ENCODE data around the gene SLC2A6. TPM values are rescaled to one million over a fixed set of nuclear protein-coding genes. Genes with fewer than 3 reads are reported as not detected.

Gene SLC2A6
- 29.2 and 40.5 TPM in 2 replicates for total RNA-seq

GRCh38 chr9:133478851-133479711 lies at the start of gene SLC2A6:
SLC2A6 (minus strand) TSS chr9:133479099; CDS start chr9:133479059, 40 bp downstream.
- TF ChIP-seq CTCF (conservative IDR thresholded peaks at IDR 0.05; ENCODE audit: low read depth, low read length): no peak
- peak within 1 kb of the TSS; percentile 79 for H3K4me3 ChIP-seq (ENCODE audit: low read depth, low read length)
- DNase-seq (ENCODE audit: low read depth): no peak

- no peak overlapping the region for H3K4me3 ChIP-seq (ENCODE audit: low read depth, low read length)
- no peak for DNase-seq (ENCODE audit: low read depth)
- TF ChIP-seq CTCF (conservative IDR thresholded peaks at IDR 0.05; ENCODE audit: low read depth, low read length): no peak
These were observed 49.3 kb upstream of the SLC2A6 start for GRCh38 chr9:133528001-133528875.

GRCh38 chr9:133527444-133527920 lies 48.6 kb upstream of the SLC2A6 start:
- no peak for TF ChIP-seq CTCF (conservative IDR thresholded peaks at IDR 0.05; ENCODE audit: low read depth, low read length)
- no peak for DNase-seq (ENCODE audit: low read depth)
- H3K4me3 ChIP-seq (ENCODE audit: low read depth, low read length): no peak overlapping the region

- no peak overlapping the region for H3K4me3 ChIP-seq (ENCODE audit: low read depth, low read length)
- no peak for DNase-seq (ENCODE audit: low read depth)
- TF ChIP-seq CTCF (conservative IDR thresholded peaks at IDR 0.05; ENCODE audit: low read depth, low read length): no peak
These were observed 47.9 kb upstream of the SLC2A6 start for GRCh38 chr9:133526721-133527321.

- no peak for TF ChIP-seq CTCF (conservative IDR thresholded peaks at IDR 0.05; ENCODE audit: low read depth, low read length)
- no peak for DNase-seq (ENCODE audit: low read depth)
- H3K4me3 ChIP-seq (ENCODE audit: low read depth, low read length): no peak overlapping the region
These were observed 46.8 kb upstream of the SLC2A6 start for GRCh38 chr9:133525677-133526076.

GRCh38 chr9:133524679-133525228 lies 45.9 kb upstream of the SLC2A6 start, which contains the start of gene MYMK:
MYMK (minus strand) TSS chr9:133524959; CDS start chr9:133524844, 115 bp downstream.
- H3K4me3 ChIP-seq (ENCODE audit: low read depth, low read length): no peak within 1 kb of the TSS
- TF ChIP-seq CTCF (conservative IDR thresholded peaks at IDR 0.05; ENCODE audit: low read depth, low read length): no peak
- DNase-seq (ENCODE audit: low read depth): no peak

All from epithelial cell of proximal tubule (primary cell).